OCI-LY7 (cell line): ENCODE data around the gene COQ4. TPM values are rescaled to one million over a fixed set of nuclear protein-coding genes. Genes with fewer than 3 reads are reported as not detected.

Experiments used
- BruUV-seq: library from RNA; stranded (reverse); fragments of 400-500 nt; replicated peaks from 2 replicates; lab custom pipeline; 2021; lab: Mats Ljungman, UMichigan
- CTCF ChIA-PET: fragments of 300-600 bp; sonication (Branson Sonifier 250); formaldehyde crosslinking; loops from one replicate; lab custom pipeline; 2022; ENCODE audit warnings: antibody characterized with exemption; ENCODE audit not compliant: unreplicated experiment; lab: Charles Lee
- POLR2A ChIA-PET: fragments of 300-600 bp; sonication (Branson Sonifier 250); formaldehyde crosslinking; loops from one replicate; lab custom pipeline; 2022; ENCODE audit warnings: antibody characterized with exemption; lab: Charles Lee
- DNase-seq: peaks from one replicate; pipeline ENCODE4 v3.0.0-alpha.2; 2015; ENCODE audit warnings: low spot score
- H2AFZ ChIP-seq: fragments of 200-600 bp; sonication (generic), shearing (Covaris generic); 2 replicates; pipeline ENCODE4 v1.6.1; 2014; ENCODE audit warnings: mild to moderate bottlenecking, antibody characterized with exemption, low read length, moderate library complexity
- H3K27ac ChIP-seq: fragments of 200-600 bp; sonication (generic); 2 replicates; pipeline ENCODE4 v1.5.1; 2014; ENCODE audit warnings: mixed run types, low read depth, mild to moderate bottlenecking, moderate library complexity, low read length, inconsistent platforms; ENCODE audit not compliant: poor library complexity, severe bottlenecking
- H3K36me3 ChIP-seq: fragments of 200-600 bp; sonication (generic); 2 replicates; pipeline ENCODE4 v1.6.1; 2014; ENCODE audit warnings: mild to moderate bottlenecking, antibody characterized with exemption, low read length, moderate library complexity, mixed read lengths; ENCODE audit not compliant: insufficient read depth
- H3K4me1 ChIP-seq: fragments of 200-600 bp; sonication (generic); 2 replicates; pipeline ENCODE4 v1.5.1; 2014; ENCODE audit warnings: mild to moderate bottlenecking, low read length; ENCODE audit not compliant: insufficient read depth, poor library complexity, severe bottlenecking
- H3K4me2 ChIP-seq: fragments of 200-600 bp; sonication (generic); 2 replicates; pipeline ENCODE4 v1.6.1; 2014; ENCODE audit warnings: mild to moderate bottlenecking, low read length
- H3K4me3 ChIP-seq: fragments of 200-600 bp; sonication (generic); 2 replicates; pipeline ENCODE4 v1.5.1; 2014; ENCODE audit warnings: mild to moderate bottlenecking, low read depth, low read length; ENCODE audit not compliant: poor library complexity, severe bottlenecking
- H3K79me2 ChIP-seq: fragments of 200-600 bp; sonication (generic); 2 replicates; pipeline ENCODE4 v1.6.1; 2016; ENCODE audit warnings: low read depth, mild to moderate bottlenecking, low read length, moderate library complexity, mixed read lengths; ENCODE audit not compliant: insufficient read depth
- H3K9me2 ChIP-seq: fragments of 200-600 bp; sonication (generic); 2 replicates; pipeline ENCODE4 v1.6.1; 2016; ENCODE audit warnings: mild to moderate bottlenecking, low read length, mixed read lengths; ENCODE audit not compliant: insufficient read depth
- H3K9me3 ChIP-seq: fragments of 200-600 bp; sonication (generic); 2 replicates; pipeline ENCODE4 v1.6.1; 2014; ENCODE audit warnings: mild to moderate bottlenecking, mixed run types, low read length, mixed read lengths
- H4K20me1 ChIP-seq: fragments of 200-600 bp; sonication (generic); 2 replicates; pipeline ENCODE4 v1.6.1; 2014; ENCODE audit warnings: mild to moderate bottlenecking, antibody characterized with exemption, low read length, moderate library complexity, mixed read lengths; ENCODE audit not compliant: insufficient read depth
- EZH2phosphoT487 ChIP-seq: fragments of 200-600 bp; sonication (generic); IDR thresholded peaks from 2 replicates; pipeline ENCODE4 v1.6.1; 2018; ENCODE audit warnings: low read depth, borderline replicate concordance, mild to moderate bottlenecking, mixed run types, antibody characterized with exemption, low read length, moderate library complexity, mixed read lengths
- intact Hi-C: fragments of 100-400 bp; cut with micrococcal nuclease; formaldehyde crosslinking; loops from one replicate; pipeline ENCODE4 v1.10.0; 2022; ENCODE audit not compliant: unreplicated experiment
- total RNA-seq, 2 experiments: library from RNA; depleted of rRNA in 1 of 2; stranded (reverse); fragments of >200 nt in 1 of 2; shearing (Covaris generic) in 1 of 2; gene quantifications; 2 replicates each; pipeline ENCODE4 v1.2.3, GENCODE V29; 2014 to 2022
- TF ChIP-seq, protein P1 (sequence below): fragments of 200-600 bp; sonication (generic); conservative IDR thresholded peaks from 2 replicates; pipeline ENCODE4 v1.5.1; 2014; ENCODE audit warnings: mild to moderate bottlenecking, antibody characterized with exemption, low read length, moderate library complexity, mixed read lengths

The COQ4 gene
- total RNA-seq, 2 experiments from 2014 or later, result 53.4 to 55.8 TPM

DNA sequence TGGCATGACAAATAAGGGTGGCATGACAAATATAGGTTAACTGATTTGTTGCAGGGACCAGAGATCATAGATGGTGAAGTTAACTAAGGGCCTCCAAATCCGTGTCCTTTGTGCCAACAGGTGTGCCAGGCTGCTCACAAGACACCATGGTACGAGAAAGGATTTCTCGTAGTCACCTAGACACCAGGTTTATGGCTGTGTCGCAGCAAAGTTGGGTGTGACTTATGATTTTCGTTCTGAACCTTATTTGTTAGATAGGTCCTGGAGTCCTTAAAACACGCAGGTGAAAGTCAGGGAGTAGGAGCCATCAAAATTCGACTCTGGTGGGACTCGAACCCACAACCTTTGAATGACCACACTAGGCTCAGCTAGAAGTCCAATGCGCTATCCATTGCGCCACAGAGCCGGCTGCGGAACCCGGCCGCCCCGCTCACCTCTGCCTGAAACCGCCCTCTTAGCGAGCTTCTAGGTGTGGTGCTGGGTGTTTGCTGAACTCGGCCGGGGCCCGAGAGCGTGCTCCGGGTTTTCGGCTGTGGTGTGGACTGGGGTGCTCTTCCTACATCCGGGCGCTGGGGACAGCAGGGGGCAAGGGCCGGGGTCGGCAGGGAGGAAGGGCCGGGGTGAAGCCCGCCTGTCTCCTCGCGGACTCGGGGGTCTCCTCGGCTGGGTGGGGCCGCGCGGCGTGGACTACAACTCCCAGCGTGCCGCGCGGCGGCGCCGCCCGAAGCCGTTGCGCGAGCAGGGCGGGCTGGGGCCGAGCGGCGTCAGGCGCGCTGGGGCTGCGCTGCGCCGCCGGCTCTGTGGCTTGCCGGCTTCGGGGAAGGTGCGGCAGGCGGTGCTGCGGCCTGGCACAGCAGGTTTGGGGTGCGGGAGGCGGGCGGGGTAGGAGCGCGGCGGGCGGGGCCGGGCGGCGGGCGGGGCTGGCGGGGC, 17.4 kb downstream of the COQ4 start, which contains the start of gene SLC27A4:
Gene SLC27A4 (plus strand): TSS at position 767 of the 930 bp plus-strand sequence. CDS start 2,606 bp downstream, outside the sequence.
- TF ChIP-seq, protein P1, sequence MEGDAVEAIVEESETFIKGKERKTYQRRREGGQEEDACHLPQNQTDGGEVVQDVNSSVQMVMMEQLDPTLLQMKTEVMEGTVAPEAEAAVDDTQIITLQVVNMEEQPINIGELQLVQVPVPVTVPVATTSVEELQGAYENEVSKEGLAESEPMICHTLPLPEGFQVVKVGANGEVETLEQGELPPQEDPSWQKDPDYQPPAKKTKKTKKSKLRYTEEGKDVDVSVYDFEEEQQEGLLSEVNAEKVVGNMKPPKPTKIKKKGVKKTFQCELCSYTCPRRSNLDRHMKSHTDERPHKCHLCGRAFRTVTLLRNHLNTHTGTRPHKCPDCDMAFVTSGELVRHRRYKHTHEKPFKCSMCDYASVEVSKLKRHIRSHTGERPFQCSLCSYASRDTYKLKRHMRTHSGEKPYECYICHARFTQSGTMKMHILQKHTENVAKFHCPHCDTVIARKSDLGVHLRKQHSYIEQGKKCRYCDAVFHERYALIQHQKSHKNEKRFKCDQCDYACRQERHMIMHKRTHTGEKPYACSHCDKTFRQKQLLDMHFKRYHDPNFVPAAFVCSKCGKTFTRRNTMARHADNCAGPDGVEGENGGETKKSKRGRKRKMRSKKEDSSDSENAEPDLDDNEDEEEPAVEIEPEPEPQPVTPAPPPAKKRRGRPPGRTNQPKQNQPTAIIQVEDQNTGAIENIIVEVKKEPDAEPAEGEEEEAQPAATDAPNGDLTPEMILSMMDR, result no peak
- TF ChIP-seq EZH2phosphoT487, result no peak
- no peaks in the 10 kb centered on the region for H4K20me1 ChIP-seq
- intact Hi-C loops, result loop anchor here (1.0 to 5.0 kb wide), 3 partner anchors 18 to 138 kb away; partner anchors contain the start of genes COQ4, DNM1, TRUB2 and URM1
- POLR2A ChIA-PET, result no interaction called here
- H3K4me1 ChIP-seq, result peaks cover 5% of the 10 kb centered on the region
- H3K4me3 ChIP-seq, result peak within 1 kb of the TSS; percentile 82
- CTCF ChIA-PET, result no interaction called here
- H3K4me2 ChIP-seq, result peak within 1 kb of the TSS; percentile 92
- peak within 1 kb of the TSS; percentile 18 for H3K27ac ChIP-seq
- DNase-seq, result peak; percentile 88
- H3K9me2 ChIP-seq, result no peaks in the 10 kb centered on the region
- H3K36me3 ChIP-seq, result peaks cover 22% of the 10 kb centered on the region
- no TSS peak for BruUV-seq
- no peaks in the 10 kb centered on the region for H3K9me3 ChIP-seq
- H2AFZ ChIP-seq, result peak within 1 kb of the TSS; percentile 79
- no peaks in the 10 kb centered on the region for H3K79me2 ChIP-seq

DNA sequence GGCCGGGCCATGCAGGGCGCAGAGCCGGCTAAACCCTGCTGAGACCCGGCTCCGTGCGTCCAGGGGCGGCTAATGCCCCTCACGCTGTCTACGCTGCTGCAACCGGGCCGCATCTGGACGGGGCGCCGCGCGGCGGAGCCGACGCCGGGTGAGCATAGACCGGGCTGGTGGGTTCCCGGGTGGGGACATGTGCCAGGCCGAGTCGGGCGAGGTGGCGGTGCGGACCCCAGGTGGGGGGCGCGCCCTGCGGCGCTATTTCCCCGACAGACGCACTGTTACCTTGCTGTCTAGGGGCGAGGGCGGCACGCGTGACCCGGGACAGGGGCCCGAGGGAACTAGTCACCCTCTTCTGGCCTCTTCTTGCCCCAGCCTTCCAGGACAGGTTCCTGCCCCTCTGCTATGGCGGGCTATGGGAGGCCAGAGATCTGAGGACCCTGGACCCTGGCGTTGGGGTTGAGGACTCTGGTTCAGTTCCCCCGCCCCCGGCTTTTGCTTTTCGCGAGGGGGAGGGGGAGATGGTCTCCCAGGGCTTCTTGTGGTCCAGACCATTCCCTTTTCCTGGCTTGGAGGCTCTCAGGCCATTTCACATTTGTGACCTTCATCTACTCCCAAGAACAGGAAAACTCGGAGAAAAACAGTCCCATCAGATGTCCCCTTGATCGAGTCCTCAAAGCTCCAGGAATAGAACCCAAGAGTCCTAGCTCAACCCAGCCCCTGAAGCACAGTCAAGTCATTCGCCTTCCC, 18.2 kb downstream of the COQ4 start:
- Histone ChIP-seq H3K9me2 (no peaks in the 10 kb centered on the region), H3K4me3 (peak overlapping the region; percentile 82), H3K36me3 (peaks cover 30% of the 10 kb centered on the region), H4K20me1 (no peaks in the 10 kb centered on the region), H3K4me1 (peaks cover 5% of the 10 kb centered on the region), H3K27ac (peak overlapping the region; percentile 18), H2AFZ (peak overlapping the region; percentile 47; the same call in 1 of the 2 replicates), H3K79me2 (no peaks in the 10 kb centered on the region), H3K9me3 (no peaks in the 10 kb centered on the region), H3K4me2 (peak overlapping the region; percentile 92)
- BruUV-seq, result no TSS peak
- no peak for DNase-seq
- CTCF ChIA-PET, result interaction anchor here (0.7 to 1.2 kb wide), 4 partner anchors 21 to 98 kb away, joined by 3 to 5 read pairs (median 4); partner anchors contain the start of genes GOLGA2 and SWI5
- POLR2A ChIA-PET, result interaction anchor here (0.8 kb wide), 1 partner anchor 90 kb away, joined by 3 read pairs; no protein-coding TSS in a partner anchor
- intact Hi-C loops, result loop anchor here (1.0 to 5.0 kb wide), 4 partner anchors 19 to 139 kb away; partner anchors contain the start of genes COQ4, DNM1, TRUB2 and URM1
- TF ChIP-seq, protein P1, result no peak
- no peak for TF ChIP-seq EZH2phosphoT487
